ENCODE data around the gene IDI2.

IDI2 gene

GRCh38 chr10:1009071-1009494 is 16.6 kb downstream of the IDI2 start:
- no peak for DNase-seq

- no peak for DNase-seq
Observed at GRCh38 chr10:1007583-1007982, 18.1 kb downstream of the IDI2 start.

- no peak for DNase-seq
Observed at GRCh38 chr10:1006573-1006972, 19.1 kb downstream of the IDI2 start.

DNA sequence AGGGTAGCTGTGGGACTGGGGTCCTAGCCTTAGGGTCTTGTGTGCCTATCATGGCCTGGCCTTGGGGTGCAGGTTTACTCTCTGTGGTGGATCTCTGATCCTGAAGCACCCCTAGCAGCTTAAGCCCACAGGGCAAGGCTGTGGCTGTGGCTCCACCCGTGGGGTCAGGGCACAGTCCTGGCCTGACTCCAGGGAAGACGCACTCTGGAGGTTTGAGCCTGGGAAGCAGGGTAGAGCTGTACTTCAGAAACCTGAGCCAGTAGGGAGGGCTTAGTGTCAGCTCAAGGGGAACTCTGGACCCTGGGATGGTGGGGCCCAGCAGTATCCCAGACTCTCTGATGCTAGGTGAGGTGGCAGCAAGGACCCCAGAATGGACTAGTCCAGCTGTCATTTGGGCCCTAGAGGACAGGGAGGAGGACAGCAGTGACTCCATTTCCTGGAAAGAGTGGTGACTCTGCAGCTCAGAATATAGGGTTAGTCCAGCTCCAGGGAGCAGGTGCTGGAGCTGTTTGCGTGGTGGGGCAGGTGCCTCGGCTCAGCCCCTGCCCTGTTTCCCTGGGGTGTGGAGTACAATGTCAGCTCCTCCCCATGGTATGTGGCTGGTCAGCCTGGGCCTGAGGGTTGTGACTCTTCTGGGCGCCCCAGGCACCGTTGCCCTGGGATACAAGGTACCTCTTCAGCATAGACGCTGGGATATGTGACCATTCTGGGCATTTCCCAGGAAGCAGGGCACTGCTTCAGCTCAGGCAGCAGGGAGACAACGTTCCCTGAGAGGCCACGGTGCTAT is 21.6 kb downstream of the IDI2 start:
- no peak for DNase-seq

GRCh38 chr10:1002425-1003006 is 23.1 kb downstream of the IDI2 start:
- DNase-seq = no peak

DNA sequence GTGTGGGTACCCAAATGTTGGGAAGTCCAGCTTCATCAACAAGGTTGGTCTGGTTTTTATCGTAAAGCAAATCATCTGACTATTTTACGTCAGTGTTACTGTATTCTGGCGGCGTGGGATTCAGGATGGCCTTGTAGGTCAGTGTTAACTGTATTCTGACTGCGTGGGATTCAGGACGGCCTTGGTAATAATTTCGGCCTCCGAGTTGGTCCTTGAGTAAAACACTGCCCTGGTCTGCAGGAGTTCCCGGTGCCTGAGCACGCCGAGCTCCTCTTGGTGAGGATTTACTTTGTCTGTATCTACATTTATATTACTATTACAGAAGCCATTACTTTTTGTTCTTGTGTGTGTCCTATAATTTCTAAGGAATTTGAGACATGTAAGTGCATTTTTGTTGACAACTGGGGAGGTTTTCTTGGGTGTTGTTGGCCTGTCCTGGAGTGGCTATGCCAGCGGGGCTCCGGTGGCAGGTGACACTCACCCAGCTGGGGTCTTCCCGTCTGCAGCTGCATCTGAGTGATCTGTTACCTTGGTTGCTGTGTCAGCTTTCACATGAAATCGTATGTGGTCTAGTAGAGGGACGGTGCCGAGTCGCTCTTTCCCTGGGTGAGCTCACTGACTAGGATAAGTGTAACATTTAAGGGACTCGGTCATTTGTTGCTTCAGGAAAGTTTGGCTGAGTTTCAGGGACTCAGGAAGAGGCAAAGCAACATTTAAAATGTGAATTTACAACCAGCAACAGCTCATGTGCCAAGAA is 28.2 kb downstream of the IDI2 start:
- DNase-seq = no peak

DNA sequence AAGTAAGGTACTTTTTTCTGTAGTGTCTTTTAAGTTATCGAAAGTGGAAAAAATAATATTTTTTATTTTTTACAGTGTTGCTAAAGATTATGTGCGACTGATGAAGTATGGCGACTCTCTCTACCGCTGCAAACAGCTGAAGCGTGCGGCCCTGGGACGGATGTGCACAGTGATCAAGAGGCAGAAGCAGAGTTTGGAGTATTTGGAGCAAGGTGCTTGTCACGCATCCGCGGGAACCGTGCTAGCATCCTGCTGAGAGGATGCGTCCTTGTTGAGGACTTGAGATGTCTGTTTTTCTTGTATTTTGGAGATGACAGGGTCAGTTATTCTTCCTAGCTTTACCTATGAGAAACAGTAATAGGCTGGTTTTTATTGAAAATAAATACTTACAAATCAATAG is 29.6 kb downstream of the IDI2 start:
- no peak for DNase-seq

DNA sequence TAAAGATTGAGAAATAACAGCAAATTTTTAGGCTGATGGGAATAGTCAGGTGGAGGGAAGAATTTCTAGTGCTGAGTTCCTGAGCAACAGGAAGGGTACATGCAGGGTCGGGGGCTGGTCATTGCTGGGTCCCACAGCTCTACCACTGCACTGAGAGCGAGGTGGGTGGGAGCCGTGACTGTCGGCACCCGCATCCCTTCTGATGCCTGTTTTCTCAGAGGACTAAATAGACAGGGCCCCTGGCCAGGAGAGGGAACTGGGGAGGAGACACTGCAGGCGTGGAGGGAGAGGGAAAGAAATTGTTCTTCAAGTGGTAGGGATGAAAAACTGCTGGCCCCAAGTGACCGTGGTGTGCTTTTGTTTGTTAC is 30.1 kb downstream of the IDI2 start:
- DNase-seq = no peak

GRCh38 chr10:994836-995558 is 30.7 kb downstream of the IDI2 start:
- DNase-seq = no peak

GRCh38 chr10:992871-993270 is 32.8 kb downstream of the IDI2 start:
- no peak for DNase-seq

GRCh38 chr10:992467-992866 is 33.2 kb downstream of the IDI2 start:
- DNase-seq = no peak

GRCh38 chr10:990808-991207 is 34.9 kb downstream of the IDI2 start:
- DNase-seq = no peak

GRCh38 chr10:988667-989545 is 36.8 kb downstream of the IDI2 start:
- DNase-seq = peak in 3 of 51 donors; percentile 46 to 56 (median 48)

DNA sequence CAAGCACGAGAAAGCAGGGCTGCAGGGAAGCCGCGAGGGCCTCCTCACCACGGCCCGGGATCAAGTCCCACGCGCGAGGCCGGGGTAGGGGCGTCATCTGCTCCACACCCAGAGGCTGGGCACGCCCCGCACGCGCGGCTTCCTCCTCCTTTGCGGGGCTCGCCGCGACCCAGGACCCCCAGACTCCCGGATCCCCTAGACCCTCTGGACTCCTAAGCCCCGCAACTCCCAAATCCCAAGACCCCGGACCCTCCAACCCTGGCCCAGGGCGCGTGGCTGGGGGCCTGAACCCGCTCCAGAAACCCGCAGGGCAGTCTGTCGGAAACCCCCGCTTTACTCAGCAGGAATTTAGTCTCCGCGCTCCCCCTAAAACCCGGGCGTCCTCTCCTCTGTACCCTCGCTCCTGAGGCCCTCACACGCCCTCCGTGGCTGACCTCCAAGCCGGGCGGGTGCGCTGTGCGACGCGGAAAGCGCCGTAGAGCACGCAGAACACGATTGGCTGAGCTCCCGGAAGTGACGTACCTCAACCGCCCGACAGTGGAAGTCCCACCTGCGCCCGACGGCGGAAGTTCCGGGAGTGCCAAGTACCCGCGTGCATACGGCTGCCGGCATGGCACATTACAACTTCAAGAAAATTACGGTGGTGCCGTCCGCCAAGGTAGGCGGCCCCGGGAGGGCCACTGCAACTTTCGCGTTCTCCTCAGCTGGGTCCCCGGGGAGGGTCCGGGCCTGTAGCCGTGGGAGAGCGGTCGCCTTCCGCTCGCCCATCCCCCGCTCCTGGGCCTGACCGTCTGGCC is 37.6 kb downstream of the IDI2 start, which contains the start of gene GTPBP4:
TSS of gene GTPBP4 (plus strand) at position 565 of the 797 bp plus-strand sequence. CDS start at position 611, 46 bp downstream.
- peak; percentile 72 to 98 (median 95) for DNase-seq

- DNase-seq = peak in 1 of 51 donors; percentile 34
Observed at GRCh38 chr10:987620-987869, 38.1 kb downstream of the IDI2 start.

- DNase-seq = no peak
Observed at GRCh38 chr10:986881-987619, 38.6 kb downstream of the IDI2 start.

- DNase-seq = peak in 1 of 51 donors; percentile 12
Observed at GRCh38 chr10:986137-986825, 39.4 kb downstream of the IDI2 start.

GRCh38 chr10:985361-985760 is 40.3 kb downstream of the IDI2 start:
- no peak for DNase-seq
